Thoracic aorta (tissue), 2 donors: ENCODE measurements around the gene FLAD1. TPM values are rescaled to one million over a fixed set of nuclear protein-coding genes. Genes with fewer than 3 reads are reported as not detected.

Experiments
- ATAC-seq: fragments of 150-250 bp; one replicate; pipeline ENCODE4 v1.8.0; 2017; ENCODE audit warnings: low read depth; ENCODE audit not compliant: insufficient number of reproducible peaks, low FRiP score
- DNase-seq: peaks from one replicate; pipeline ENCODE4 v3.0.0-alpha.2; 2020; ENCODE audit warnings: low spot score
- H3K27ac ChIP-seq, 2 donors: fragments of 200-600 bp; sonication (generic); 1 replicate in 1 of 2; 2 replicates in 1 of 2; pipeline ENCODE4 v1.5.1; 2016; ENCODE audit warnings: mild to moderate bottlenecking in 2 of 2, moderate library complexity in 2 of 2
- H3K27me3 ChIP-seq: fragments of 200-600 bp; sonication (generic); replicated peaks from 2 replicates; pipeline ENCODE4 v1.6.0; 2016; ENCODE audit warnings: mild to moderate bottlenecking; ENCODE audit not compliant: insufficient read depth
- H3K36me3 ChIP-seq: fragments of 200-600 bp; sonication (generic); one replicate; pipeline ENCODE4 v1.5.1; 2016
- H3K4me1 ChIP-seq, 2 donors: fragments of 200-600 bp; sonication (generic); 1 replicate in 1 of 2; 2 replicates in 1 of 2; pipeline versions ENCODE4 v1.5.1 to v1.6.0; 2016; ENCODE audit warnings: low read depth in 2 of 2, mild to moderate bottlenecking in 1 of 2; ENCODE audit not compliant: control insufficient read depth in 1 of 2
- H3K4me3 ChIP-seq: fragments of 200-600 bp; sonication (generic); 2 replicates; pipeline ENCODE4 v1.5.1; 2016; ENCODE audit warnings: mild to moderate bottlenecking
- H3K9me3 ChIP-seq: fragments of 200-600 bp; sonication (generic); 2 replicates; pipeline ENCODE4 v1.5.1; 2016
- total RNA-seq, 2 donors: library from RNA; depleted of rRNA; stranded (reverse); fragments of >200 nt; gene quantifications; one replicate each; pipeline versions ENCODE4 v1.1.0 to v1.2.3, GENCODE V29; 2016
- TF ChIP-seq, protein P1 (sequence below): fragments of 200-600 bp; sonication (generic); IDR thresholded peaks from one replicate; pipeline ENCODE4 v1.5.1; 2019; ENCODE audit warnings: antibody characterized with exemption

Gene FLAD1
- total RNA-seq, 2 donors from 2014 or later, result 23.8 to 27.2 TPM

GRCh38 chr1:154954541-154954940, 28.6 kb upstream of the FLAD1 start:
- ATAC-seq (no peak), DNase-seq (no peak)
- H3K4me1 ChIP-seq, result peaks cover 32 to 52% of the 10 kb centered on the region in 2 donors
- H3K27ac ChIP-seq, result peak overlapping the region in 1 of 2 donors; percentile 81
- no peaks in the 10 kb centered on the region for H3K9me3 ChIP-seq
- no peaks in the 10 kb centered on the region for H3K27me3 ChIP-seq
- TF ChIP-seq, protein P1, sequence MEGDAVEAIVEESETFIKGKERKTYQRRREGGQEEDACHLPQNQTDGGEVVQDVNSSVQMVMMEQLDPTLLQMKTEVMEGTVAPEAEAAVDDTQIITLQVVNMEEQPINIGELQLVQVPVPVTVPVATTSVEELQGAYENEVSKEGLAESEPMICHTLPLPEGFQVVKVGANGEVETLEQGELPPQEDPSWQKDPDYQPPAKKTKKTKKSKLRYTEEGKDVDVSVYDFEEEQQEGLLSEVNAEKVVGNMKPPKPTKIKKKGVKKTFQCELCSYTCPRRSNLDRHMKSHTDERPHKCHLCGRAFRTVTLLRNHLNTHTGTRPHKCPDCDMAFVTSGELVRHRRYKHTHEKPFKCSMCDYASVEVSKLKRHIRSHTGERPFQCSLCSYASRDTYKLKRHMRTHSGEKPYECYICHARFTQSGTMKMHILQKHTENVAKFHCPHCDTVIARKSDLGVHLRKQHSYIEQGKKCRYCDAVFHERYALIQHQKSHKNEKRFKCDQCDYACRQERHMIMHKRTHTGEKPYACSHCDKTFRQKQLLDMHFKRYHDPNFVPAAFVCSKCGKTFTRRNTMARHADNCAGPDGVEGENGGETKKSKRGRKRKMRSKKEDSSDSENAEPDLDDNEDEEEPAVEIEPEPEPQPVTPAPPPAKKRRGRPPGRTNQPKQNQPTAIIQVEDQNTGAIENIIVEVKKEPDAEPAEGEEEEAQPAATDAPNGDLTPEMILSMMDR, result no peak
- peaks cover 17% of the 10 kb centered on the region for H3K36me3 ChIP-seq
- peak overlapping the region; percentile 77 for H3K4me3 ChIP-seq

DNA sequence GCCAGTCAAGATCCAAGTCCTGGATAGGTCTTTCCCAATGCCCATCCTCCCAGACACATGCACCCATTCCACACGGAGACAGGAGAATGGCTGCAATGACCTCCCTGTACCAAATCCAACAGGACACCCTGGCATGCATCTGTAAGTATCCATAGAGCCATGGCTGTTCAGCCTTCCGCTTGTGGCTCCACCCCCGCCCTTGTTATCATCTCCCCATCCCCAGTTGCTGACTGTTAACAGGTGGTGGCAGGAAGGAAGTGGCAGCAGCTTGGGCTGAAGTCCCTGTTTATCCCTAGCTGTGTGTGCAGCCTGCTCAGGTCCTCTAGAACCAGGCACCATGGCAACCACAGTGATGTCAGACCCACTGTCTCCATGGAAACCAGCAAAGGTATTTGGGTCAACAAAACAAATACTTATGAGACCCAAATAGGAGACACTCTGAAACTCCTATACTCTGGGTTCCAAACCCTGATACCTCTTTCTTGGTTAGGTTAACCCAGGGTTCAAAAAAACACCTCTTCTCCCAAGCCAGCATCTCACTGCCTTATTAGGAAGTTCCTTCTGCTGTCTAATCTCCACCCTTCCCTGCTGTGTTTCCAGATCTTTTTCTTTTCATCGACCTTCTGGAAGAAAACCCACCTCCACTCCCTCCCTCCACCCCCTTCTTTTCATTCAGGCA, 28.0 kb upstream of the FLAD1 start:
- no peaks in the 10 kb centered on the region for H3K9me3 ChIP-seq
- TF ChIP-seq, protein P1, result no peak
- DNase-seq (peak; percentile 35), ATAC-seq (peak; percentile 22)
- H3K27me3 ChIP-seq, result no peaks in the 10 kb centered on the region
- peaks cover 32 to 52% of the 10 kb centered on the region in 2 donors for H3K4me1 ChIP-seq
- peaks cover 18% of the 10 kb centered on the region for H3K36me3 ChIP-seq
- H3K4me3 ChIP-seq, result peak overlapping the region; percentile 77
- peak overlapping the region; percentile 81 to 85 for H3K27ac ChIP-seq

GRCh38 chr1:154955718-154956543, 27.2 kb upstream of the FLAD1 start, which contains the start of gene PBXIP1:
Gene PBXIP1 (minus strand): TSS chr1:154956099. CDS start chr1:154953721, 2,378 bp downstream.
- Histone ChIP-seq H3K9me3 (no peaks in the 10 kb centered on the region), H3K27me3 (no peaks in the 10 kb centered on the region), H3K36me3 (peaks cover 12% of the 10 kb centered on the region), H3K4me3 (peak within 1 kb of the TSS; percentile 77), H3K4me1 (peaks cover 38 to 60% of the 10 kb centered on the region in 2 donors), H3K27ac (peak within 1 kb of the TSS; percentile 81 to 85)
- TF ChIP-seq, protein P1, result no peak
- DNase-seq (peak; percentile 40), ATAC-seq (peak; percentile 64)

DNA sequence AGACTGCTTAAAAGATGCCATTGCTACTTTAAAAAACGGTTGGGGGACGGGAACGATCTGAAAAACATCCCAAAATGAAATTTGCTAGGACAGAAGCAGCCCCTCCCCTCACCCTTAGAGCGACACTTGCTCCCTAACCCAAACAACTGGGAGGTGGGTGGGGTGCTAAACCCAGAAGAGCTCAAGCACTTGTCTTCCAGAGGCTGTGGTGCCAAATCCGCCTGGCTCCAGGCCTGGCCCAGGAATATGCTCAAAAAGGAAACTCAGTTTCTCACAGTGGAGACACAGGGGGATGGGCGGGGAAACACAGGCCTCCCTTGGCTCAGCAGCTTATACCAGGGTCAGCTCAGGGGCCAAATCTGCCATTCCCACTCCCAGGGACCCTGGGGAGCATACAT, 26.6 kb upstream of the FLAD1 start:
- DNase-seq, result no peak
- TF ChIP-seq, protein P1, result no peak
- H3K36me3 ChIP-seq, result peaks cover 11% of the 10 kb centered on the region
- H3K27ac ChIP-seq, result peak overlapping the region; percentile 81 to 85
- peak overlapping the region; percentile 77 for H3K4me3 ChIP-seq
- peaks cover 38 to 61% of the 10 kb centered on the region in 2 donors for H3K4me1 ChIP-seq
- ATAC-seq, result no peak
- H3K27me3 ChIP-seq, result no peaks in the 10 kb centered on the region
- no peaks in the 10 kb centered on the region for H3K9me3 ChIP-seq

GRCh38 chr1:154957091-154957657, 26.0 kb upstream of the FLAD1 start:
- no peaks in the 10 kb centered on the region for H3K9me3 ChIP-seq
- peaks cover 38 to 56% of the 10 kb centered on the region in 2 donors for H3K4me1 ChIP-seq
- peak overlapping the region; percentile 81 to 85 for H3K27ac ChIP-seq
- ATAC-seq (no peak), DNase-seq (no peak)
- H3K36me3 ChIP-seq, result peaks cover 11% of the 10 kb centered on the region
- H3K27me3 ChIP-seq, result no peaks in the 10 kb centered on the region
- H3K4me3 ChIP-seq, result no peak overlapping the region
- TF ChIP-seq, protein P1, result no peak
